Fibroblast of skin of left quadriceps (primary cell): ENCODE measurements around the gene BIN1.

Experiments used
- DNase-seq, 2 experiments: peaks; one replicate each; pipeline ENCODE4 v3.0.0-alpha.2; 2013; ENCODE audit warnings: low read depth in 2 of 2

Gene BIN1

GRCh38 chr2:127106991-127107621 lies at the start of gene BIN1:
Gene BIN1, minus strand, starts transcription at chr2:127107154. Its CDS starts 211 bp downstream, at chr2:127106943.
- DNase-seq = peak; percentile 59 to 65

DNA sequence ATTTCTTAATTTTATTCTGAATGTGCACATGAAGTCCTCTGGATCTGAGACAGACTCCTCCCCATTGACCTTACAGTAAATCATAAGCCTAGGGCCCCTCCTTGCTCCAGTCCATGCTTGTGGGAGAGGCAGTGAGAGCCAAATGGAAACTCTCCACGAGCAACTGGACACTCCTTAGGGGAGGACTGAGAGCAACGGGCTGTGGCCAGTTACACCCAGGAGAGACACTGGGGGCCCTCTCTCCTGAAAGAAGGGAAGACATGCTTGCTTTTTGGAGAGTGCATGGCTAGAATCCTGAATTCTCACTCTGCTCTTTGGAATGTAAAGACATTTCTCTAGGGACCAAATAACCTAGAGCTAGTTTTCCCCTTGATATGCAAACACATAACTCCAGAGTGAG lies 49.0 kb upstream of the BIN1 start:
- DNase-seq = peak in 1 of 2 experiments; percentile 61

GRCh38 chr2:127155028-127155581 lies 48.2 kb upstream of the BIN1 start:
- DNase-seq = peak; percentile 82 to 84

- DNase-seq = no peak
Measured at GRCh38 chr2:127154396-127154795, 47.4 kb upstream of the BIN1 start.

- peak in 1 of 2 experiments; percentile 34 for DNase-seq
Measured at GRCh38 chr2:127153691-127154158, 46.8 kb upstream of the BIN1 start.

- DNase-seq = no peak
Measured at GRCh38 chr2:127150996-127151395, 44.0 kb upstream of the BIN1 start.

DNA sequence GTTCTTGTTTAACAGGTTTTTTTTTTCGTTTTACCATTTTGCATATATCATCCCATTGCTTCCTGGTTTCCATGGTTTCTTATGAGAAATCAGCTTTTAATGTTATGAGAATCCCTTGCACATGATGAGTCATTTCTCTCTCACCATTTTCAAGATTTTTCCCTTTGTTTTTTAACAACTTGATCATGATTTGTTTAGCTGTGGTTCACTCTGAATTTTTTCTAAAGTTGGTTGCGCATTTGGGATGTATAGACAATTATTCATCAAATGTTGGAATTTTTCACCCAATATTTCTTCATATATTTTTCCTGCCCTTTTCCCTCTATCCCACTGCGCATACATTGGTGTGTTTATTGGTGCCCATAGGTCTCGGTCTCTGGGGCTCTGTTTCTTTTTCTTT lies 42.4 kb upstream of the BIN1 start:
- peak; percentile 97 for DNase-seq

- DNase-seq = no peak
Measured at GRCh38 chr2:127146820-127147502, 40.0 kb upstream of the BIN1 start.

GRCh38 chr2:127146071-127146725 lies 39.2 kb upstream of the BIN1 start:
- DNase-seq = no peak

- no peak for DNase-seq
Measured at GRCh38 chr2:127145280-127145895, 38.4 kb upstream of the BIN1 start.

DNA sequence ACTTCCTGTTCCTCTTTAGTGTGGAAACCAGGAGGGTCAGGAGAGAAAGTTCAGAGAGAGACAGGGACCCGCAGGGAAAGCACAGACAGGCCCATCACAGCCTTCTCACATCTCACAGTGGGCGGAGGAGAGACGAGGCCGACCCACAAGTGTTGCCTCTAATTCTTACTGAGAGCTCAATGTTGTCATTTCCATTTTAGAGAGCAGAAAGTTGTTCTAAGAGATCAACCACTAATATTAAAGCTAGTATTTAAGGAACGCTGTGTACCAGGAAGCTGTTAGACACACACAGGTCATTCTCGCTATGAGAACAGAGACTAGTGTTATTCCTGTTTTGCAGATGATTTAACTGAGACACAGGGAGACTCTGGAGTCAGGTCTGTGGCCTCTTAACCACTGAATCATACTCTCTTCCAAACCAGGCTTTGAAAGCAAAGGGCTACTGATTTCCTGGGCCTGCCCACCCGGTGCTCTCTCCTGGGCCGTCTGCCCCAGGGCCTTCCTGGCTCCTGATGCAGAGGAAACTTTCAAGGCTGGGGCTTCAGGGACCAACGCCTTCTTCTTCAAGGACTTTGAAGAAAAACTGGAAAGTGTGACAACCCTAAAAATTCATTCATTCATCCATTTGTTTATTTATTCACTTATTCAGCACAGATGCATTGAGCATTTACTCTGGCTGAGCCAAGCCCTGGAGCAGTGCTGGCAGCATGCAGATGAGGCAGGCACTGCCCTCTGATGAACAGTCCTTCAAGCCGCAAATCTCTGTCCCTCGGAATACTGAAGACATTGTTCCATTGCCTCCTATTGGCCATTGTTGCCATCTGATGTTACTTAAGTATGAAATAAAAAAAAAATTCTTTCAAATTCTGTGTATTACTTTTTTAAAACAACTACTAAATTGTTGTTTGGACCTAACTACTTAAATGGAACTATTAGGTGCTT lies 37.2 kb upstream of the BIN1 start:
- DNase-seq = no peak

GRCh38 chr2:127142663-127143630 lies 36.0 kb upstream of the BIN1 start:
- DNase-seq = no peak

- no peak for DNase-seq
Measured at GRCh38 chr2:127140538-127140937, 33.6 kb upstream of the BIN1 start.

DNA sequence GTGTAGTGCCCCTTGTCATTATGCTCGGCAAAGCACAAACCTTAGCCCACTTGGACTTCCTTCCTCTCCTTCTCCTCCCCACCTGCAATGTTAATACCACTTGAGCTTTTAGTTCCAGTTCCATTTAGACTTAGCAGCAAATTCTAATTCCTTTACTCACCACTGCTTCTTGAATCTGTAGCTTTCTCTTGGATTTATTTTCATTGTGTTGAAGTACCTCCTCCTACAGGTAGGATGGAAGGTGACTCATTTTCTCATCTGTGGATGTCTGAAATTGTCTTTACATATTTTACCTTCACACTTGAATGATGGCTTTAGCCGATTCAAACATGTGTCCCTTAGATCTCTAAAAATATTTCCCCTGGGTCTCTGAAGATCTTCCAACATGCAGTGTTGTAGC lies 32.8 kb upstream of the BIN1 start:
- DNase-seq = no peak

DNA sequence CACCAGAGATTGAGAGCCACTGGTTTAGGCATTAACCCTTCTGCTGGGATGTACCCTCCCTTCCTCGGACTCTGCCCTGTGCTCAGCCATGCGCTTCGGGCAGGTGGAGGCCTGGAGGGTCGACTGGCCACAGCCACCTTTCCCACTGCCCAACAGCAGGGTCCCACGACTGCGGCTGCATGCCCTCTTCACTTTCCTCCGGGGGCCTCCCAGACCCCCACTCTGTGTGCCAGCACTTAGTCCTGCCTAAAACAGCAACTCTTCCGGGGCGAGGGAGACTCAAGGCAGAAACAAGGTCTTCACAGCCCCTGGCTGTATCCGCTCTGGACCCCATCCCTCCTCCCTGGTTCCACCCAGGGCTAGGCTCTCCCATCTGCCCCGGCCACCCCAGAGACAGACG lies 31.3 kb upstream of the BIN1 start:
- no peak for DNase-seq

DNA sequence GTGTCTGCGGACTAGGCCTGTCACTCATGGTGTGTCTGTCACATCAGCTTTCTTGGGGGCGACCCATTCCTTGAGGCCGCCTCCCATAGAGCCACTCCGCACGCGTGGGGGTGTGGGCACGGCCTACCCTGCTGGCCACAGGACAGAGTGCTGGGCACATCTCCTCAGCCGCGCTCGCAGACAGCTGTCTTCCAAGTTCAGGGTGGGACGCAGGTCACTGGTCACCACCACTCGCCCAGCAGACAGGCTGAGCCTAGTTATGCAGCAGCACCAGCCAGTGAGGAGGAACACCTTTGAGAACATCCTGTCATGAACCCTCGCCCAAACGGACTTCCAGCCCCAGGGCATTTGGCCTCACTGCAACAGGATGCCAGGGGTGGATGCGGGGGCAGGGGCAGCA lies 30.8 kb upstream of the BIN1 start:
- no peak for DNase-seq

DNA sequence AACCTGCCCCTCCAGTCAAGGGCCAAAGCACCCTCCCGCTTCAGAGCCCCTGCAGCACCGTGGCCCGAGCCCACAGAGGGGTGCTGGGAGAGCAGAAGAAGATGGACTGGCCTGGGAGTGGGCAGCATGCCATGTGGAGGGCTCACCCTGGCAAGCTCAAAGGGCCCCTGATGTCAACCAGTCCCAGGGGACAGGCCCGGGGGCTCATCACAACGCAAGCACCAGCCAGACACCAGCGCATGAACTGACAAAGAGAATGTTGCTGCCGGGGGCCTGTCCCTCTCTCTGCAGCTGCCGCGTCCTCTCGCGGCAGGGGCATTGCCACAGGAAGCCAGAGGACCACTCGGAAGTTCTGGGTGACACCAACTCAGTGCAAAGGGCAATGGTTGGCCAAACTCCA lies 30.3 kb upstream of the BIN1 start:
- DNase-seq = no peak

DNA sequence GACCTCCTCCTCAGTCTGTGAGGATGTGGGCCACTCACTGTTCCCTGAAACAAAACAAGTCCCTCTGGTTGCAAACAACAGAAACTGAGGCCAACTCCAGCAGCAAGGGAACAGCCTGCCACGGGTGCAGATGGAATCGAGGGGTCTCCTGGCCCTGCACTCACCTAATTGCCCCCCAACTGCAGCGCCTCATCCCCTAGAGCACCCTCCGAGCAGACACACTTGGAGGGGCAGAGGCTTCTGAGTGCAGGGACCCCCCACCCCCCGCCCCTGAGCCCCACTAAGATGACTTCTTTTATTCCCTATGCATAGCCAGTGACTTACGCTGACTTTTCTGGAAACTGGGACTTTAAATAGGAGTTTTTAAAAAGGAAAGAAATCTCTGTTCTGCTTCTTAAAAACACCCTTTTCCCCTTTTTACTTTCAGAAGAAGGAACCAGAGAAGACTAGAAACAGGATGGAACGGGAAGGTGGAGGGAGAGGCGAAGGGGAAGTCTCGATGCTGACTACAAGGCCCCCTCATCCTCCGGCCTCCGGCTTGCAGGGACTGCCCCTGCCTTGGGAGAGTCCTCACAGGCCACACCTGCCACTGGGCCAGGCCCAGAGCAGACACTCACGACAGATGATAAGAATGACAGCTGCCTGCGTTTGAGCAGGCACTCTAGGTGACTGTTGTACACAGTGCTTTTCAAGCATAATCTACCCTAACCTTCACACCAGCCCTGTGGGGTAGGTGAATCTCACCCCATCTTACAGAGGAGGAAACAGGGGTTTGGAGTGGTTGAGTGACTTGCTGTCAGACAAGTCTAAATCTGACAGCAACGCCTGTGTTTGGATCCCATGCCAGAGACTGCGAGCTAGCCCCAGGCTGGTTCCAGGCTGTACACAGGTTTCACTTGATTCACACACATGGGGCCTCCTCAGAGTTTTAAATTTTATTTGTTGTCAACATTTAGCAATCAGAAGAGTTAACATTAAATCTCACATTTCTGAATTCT lies 28.2 kb upstream of the BIN1 start:
- no peak for DNase-seq

GRCh38 chr2:127134235-127134634 lies 27.3 kb upstream of the BIN1 start:
- no peak for DNase-seq
